ENCODE results near the gene TAF10. TPM values are rescaled to one million over a fixed set of nuclear protein-coding genes. Genes with fewer than 3 reads are reported as not detected.

Gene TAF10
- total RNA-seq, 1 donor from 2014 or later = 143 TPM

- Mint-ChIP-seq H3K36me3 (ENCODE audit: low read depth) (peaks cover 34% of the 10 kb centered on the region), H3K4me3 (no peak overlapping the region), H3K4me1 (peaks cover 19% of the 10 kb centered on the region), H3K27ac (ENCODE audit: unreplicated experiment) (no peak overlapping the region), H3K9me3 (peaks cover 22% of the 10 kb centered on the region), H3K27me3 (ENCODE audit: low read depth) (no peaks in the 10 kb centered on the region)
- no peak for DNase-seq (ENCODE audit: low read depth, low spot score)
- TF ChIP-seq CTCF (conservative IDR thresholded peaks at IDR 0.05) = no peak
Measured at GRCh38 chr11:6579681-6580080, 32.3 kb downstream of the TAF10 start.

- Mint-ChIP-seq H3K9me3 (peaks cover 8% of the 10 kb centered on the region), H3K36me3 (ENCODE audit: low read depth) (peaks cover 20% of the 10 kb centered on the region), H3K4me3 (no peak overlapping the region), H3K27me3 (ENCODE audit: low read depth) (no peaks in the 10 kb centered on the region), H3K4me1 (peaks cover 20% of the 10 kb centered on the region), H3K27ac (ENCODE audit: unreplicated experiment) (no peak overlapping the region)
- DNase-seq (ENCODE audit: low read depth, low spot score) = no peak
- TF ChIP-seq CTCF (conservative IDR thresholded peaks at IDR 0.05) = no peak
Measured at GRCh38 chr11:6578134-6578533, 33.9 kb downstream of the TAF10 start.

DNA sequence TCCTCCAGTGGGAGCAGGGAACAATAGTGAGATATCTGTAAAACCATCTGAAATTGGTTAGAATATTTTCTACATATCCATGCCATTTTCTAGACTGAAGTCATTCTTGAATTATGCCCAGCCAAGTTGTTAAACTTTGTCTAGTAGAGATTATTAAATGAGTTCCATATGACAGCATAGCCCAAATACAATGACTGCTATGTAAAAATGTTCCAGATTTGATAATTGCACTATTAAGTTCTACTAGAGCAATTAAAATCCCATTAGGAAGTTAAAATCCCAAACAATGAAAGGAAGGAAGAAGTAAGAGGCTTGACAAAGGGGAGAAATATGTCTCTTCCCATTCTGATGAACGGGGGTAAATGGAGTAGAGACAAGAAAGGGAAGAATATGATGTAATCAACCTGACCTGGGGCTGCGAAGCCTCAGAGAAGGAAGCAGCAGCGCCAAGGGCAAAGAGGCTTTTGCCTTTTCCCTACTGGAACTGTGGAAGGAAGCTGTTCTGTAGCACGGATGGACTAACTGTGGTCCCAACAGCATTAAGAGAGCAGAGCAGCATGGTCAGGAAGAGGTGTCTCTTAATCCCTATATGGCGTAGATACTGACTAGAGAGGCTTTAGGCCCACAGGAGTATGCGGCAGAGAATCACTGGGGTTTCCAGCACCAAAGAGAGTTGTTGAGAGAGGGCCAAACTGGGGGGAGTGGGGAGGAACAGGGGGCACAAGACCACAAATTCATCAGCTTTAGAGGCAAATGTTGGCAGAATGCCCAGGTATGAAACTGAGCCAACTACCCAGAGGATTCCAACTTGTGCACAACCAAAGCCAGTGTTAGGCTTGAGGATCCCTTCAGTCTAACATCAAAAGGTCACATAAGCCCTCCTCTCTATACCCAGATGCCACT, 35.3 kb downstream of the TAF10 start:
- DNase-seq (ENCODE audit: low read depth, low spot score) = no peak
- Mint-ChIP-seq H3K4me3 (no peak overlapping the region), H3K9me3 (no peaks in the 10 kb centered on the region), H3K27me3 (ENCODE audit: low read depth) (no peaks in the 10 kb centered on the region), H3K27ac (ENCODE audit: unreplicated experiment) (no peak overlapping the region), H3K4me1 (peaks cover 20% of the 10 kb centered on the region), H3K36me3 (ENCODE audit: low read depth) (peaks cover 13% of the 10 kb centered on the region)
- TF ChIP-seq CTCF (conservative IDR thresholded peaks at IDR 0.05) = no peak

GRCh38 chr11:6574816-6575715, 37.0 kb downstream of the TAF10 start:
- peaks cover 20% of the 10 kb centered on the region for H3K4me1 Mint-ChIP-seq
- H3K4me3 Mint-ChIP-seq = no peak overlapping the region
- H3K27ac Mint-ChIP-seq (ENCODE audit: unreplicated experiment) = no peak overlapping the region
- H3K9me3 Mint-ChIP-seq = no peaks in the 10 kb centered on the region
- H3K27me3 Mint-ChIP-seq (ENCODE audit: low read depth) = no peaks in the 10 kb centered on the region
- peaks cover 6% of the 10 kb centered on the region for H3K36me3 Mint-ChIP-seq (ENCODE audit: low read depth)
- TF ChIP-seq CTCF (conservative IDR thresholded peaks at IDR 0.05) = no peak
- DNase-seq (ENCODE audit: low read depth, low spot score) = no peak

GRCh38 chr11:6572215-6572614, 39.8 kb downstream of the TAF10 start:
- H3K27ac Mint-ChIP-seq (ENCODE audit: unreplicated experiment) = no peak overlapping the region
- DNase-seq (ENCODE audit: low read depth, low spot score) = no peak
- no peaks in the 10 kb centered on the region for H3K27me3 Mint-ChIP-seq (ENCODE audit: low read depth)
- H3K36me3 Mint-ChIP-seq (ENCODE audit: low read depth) = peaks cover 11% of the 10 kb centered on the region
- H3K9me3 Mint-ChIP-seq = no peaks in the 10 kb centered on the region
- no peak for TF ChIP-seq CTCF (conservative IDR thresholded peaks at IDR 0.05)
- H3K4me3 Mint-ChIP-seq = no peak overlapping the region
- peaks cover 20% of the 10 kb centered on the region for H3K4me1 Mint-ChIP-seq
